Cerebellar cortex (tissue), 1 donor: ENCODE results near the gene SEPTIN10.
"Not testable (repeated sequence)": the region's sequence is repeated elsewhere in the genome, so short reads cannot be mapped to it uniquely, and the experiment has no call there.

Source experiments
- DNase-seq: peaks from one replicate; pipeline ENCODE4 v3.0.0-alpha.2; 2015; ENCODE audit warnings: low spot score

SEPTIN10 gene

GRCh38 chr2:109613922-109614714, at the start of gene SEPTIN10, which contains the start of gene SOWAHC:
Gene SEPTIN10 (minus strand): TSS chr2:109613966. CDS start chr2:109613827, 139 bp downstream.
Gene SOWAHC (plus strand): TSS chr2:109614364. CDS start chr2:109614490, 126 bp downstream.
- peak; percentile 34 for DNase-seq

DNA sequence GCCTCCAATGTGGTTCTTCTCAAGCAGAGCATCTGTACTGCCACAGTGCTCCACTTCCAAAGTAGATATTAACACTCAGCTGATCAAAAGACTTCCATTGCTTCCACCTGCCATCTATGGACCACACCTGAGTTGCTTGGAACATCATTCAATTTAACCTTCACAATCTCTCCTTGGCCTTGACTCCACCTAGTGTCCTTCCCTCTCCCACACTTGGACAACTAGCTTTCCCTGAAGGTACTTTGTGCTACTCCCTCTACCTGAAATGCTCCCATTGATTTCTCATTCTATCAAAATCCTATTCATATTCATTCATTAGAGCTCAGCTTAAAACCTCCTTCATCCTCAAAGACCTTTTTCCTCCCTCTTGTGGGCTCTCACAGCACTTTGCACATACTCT, 49.1 kb upstream of the SEPTIN10 start:
- DNase-seq: no peak

DNA sequence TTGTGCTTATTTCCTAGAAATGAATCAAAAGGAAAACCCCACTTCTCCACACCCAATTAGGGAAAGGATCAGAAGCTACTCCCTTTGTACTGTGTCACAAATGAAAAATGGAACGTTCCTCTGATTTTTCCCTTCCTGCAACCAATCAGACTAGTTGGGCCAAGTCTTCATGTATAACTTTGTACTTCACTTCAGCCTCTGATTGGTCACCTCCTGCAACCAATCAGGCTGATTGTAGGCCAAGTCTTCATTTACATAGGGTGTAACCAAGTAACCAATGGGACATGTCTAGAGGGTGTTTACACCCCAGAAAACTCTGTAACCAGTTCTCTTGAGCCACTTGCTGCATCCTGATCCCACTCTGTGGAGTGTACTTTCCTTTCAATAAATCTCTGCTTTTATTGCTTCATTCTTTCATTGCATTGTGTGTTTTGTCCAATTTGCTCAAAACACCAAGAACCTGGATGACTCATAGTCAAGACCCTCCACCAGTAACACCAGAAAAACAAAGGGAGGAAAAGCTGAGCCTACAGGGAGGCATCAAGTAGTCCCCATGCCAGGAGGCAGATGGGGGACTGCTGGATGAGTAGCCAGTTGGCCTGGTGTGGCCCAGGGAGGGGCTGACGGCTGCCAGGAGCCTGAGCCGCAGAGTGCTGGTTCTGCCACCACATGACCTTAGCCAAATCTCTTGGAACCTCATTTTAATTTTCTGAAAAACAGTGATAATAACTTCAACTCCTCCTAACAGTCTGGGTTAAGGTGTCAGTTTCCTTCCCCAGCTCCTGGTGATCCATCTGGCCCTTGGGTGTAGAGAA, 46.5 kb upstream of the SEPTIN10 start:
- peak; percentile 28 for DNase-seq

- DNase-seq: no peak
Observed at GRCh38 chr2:109659396-109660045, 45.8 kb upstream of the SEPTIN10 start.

DNA sequence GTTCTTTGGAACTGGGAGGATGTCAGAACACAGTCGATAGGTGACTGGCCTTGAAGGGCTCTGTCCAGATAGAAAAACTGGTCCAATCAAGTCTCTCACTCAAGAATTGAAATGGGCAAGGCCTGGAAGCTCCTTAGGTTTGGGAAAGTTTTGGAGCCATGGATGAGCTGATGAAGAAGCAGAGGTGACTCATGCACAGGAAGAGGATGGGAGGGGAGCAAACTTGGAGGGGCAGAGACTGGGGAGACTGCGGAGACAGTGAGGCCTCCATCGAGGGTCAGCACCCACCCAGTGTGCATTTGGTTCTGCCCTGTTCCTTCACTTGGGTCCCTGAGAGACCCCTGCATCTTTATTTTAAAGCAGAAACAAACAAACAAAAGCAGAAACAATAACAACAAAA, 41.5 kb upstream of the SEPTIN10 start:
- no peak for DNase-seq

- no peak for DNase-seq
Observed at GRCh38 chr2:109654326-109655050, 40.7 kb upstream of the SEPTIN10 start.

DNA sequence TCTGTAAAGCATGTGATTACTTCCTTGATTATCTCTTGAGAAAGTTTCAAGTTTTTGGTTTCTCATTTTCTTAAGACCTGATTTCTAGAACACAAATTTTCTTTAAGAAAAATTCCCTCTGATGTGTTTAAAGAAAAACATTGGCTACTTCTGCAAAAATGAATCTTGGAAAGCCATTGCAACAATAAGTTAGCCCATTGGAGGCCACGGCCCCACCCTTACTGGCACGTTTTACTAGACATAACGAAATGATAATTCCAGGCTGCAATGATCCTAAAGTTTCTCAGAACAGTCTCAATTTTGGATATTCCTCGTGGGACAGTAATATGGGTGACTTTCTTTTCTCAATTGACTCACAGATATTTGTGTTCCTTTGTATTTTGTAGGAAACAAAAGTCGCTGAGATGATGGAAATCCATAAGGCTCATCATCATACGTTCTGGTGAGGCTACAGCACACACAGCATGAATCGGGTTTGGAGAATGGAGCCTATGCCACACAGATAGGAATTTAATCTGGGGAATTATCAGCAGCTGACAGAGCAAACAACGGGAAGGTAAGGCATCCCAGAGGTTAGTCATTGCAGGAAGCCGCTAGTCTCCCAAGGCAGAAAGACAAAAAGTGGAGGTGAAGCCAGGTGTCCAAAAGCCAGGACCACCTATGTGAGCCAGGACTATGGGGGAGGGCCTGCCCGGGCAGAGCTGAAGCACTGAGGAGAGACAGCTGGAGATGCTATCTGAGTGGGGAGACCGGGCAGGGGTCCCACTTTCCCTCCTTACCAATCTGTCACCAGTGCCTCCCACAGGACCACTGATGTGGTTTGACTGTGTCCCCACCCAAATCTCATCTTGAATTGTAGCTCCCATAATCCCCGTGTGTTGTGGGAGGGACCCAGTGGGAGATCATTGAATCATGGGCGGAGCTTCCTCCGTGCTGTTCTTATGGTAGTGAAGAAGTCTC, 36.2 kb upstream of the SEPTIN10 start:
- DNase-seq: no peak

DNA sequence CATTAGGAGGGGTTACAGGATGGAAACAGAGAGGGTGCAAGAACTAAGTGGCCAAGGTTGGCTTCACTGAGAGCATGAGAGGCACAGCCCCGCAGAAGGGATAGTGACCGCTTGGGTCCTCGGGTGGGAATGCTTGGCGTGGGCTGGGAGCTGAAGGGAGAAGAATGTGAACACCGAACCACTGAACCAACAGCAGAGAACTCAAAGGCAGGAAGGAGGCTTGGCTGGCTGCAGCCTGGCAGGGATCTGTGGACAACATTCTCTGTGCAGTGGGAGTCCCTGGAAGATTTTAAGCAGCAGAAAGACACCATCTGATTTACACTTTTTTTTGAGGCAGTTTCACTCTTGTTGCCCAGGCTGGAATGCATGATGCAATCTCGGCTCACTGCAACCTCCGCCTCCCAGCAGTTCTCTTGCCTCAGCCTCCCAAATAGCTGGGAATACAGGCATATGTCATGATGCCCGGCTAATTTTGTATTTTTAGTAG, 34.3 kb upstream of the SEPTIN10 start:
- DNase-seq: no peak

- DNase-seq: no peak
Observed at GRCh38 chr2:109647636-109648035, 33.9 kb upstream of the SEPTIN10 start.

DNA sequence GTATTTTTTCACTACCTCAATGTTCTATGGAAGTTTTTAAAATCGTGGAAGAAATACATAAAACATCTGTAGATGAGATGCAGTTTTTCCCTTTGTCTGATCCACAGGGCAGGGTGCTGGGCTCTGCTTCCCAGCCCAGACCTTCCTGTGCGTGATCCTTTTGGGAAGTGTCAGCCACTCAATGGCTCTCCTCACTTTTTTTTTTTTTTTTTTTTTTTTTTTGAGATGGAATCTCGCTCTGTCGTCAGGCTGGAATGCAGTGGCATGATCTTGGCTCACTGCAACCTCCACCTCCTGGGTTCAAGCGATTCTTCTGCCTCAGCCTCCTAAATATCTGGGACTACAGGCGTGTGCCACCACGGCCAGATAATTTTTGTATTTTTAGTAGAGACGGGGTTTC, 33.2 kb upstream of the SEPTIN10 start:
- DNase-seq: no peak

- DNase-seq: no peak
Observed at GRCh38 chr2:109645412-109646184, 31.8 kb upstream of the SEPTIN10 start.

DNA sequence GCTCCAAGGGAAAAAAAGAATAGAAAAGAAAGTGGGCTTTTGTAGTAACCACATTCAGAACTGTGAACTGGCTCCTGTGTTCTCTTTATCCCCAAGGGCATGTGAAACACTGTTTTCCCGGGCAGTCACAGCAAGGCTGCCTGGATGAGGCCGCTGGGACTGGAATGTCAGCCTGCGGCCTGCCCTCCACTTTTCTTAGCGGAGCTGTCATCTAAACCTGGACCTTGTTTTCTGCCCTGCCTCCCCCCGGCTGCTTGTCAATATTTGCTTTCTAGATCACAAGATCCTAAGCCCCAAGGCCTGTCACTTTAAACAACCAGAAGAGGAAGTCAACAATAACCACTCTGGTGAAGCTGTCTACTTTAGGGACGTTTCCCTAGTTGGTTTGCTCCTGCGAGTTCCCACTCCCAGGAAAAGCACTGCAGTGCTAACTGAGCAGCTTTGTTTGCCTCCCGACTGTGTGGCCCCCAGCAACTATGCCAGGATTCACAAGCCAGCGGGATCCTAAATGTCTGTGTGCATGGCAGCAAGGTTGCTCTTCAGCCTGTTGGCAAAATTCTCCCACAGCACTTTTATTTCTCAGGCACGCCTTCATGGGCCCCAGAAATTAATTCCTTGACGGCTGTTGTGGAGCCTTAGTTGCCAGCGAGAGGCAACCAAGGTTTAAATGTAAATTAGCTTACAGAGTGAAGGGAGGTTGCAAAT, 31.0 kb upstream of the SEPTIN10 start:
- DNase-seq: no peak

DNA sequence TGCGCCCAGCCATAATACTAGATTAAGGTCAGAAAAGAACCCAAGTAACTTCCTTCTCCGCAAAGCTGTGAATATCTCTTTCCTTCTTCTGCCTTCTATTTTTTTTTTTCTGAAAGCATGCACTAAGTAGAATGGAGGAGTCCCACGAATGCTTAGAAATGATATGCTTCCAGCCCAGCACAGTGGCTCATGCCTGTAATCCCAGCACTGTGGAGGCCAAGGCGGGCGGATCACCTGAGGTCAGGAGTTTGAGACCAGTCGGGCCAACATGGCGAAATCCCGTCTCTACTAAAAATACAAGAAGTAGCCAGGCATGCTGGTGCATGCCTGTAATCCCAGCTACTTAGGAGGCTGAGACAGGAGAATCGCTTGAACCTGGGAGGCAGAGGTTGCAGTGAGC, 26.2 kb upstream of the SEPTIN10 start:
- not testable (repeated sequence) for DNase-seq

- no peak for DNase-seq
Observed at GRCh38 chr2:109638795-109639194, 25.0 kb upstream of the SEPTIN10 start.

DNA sequence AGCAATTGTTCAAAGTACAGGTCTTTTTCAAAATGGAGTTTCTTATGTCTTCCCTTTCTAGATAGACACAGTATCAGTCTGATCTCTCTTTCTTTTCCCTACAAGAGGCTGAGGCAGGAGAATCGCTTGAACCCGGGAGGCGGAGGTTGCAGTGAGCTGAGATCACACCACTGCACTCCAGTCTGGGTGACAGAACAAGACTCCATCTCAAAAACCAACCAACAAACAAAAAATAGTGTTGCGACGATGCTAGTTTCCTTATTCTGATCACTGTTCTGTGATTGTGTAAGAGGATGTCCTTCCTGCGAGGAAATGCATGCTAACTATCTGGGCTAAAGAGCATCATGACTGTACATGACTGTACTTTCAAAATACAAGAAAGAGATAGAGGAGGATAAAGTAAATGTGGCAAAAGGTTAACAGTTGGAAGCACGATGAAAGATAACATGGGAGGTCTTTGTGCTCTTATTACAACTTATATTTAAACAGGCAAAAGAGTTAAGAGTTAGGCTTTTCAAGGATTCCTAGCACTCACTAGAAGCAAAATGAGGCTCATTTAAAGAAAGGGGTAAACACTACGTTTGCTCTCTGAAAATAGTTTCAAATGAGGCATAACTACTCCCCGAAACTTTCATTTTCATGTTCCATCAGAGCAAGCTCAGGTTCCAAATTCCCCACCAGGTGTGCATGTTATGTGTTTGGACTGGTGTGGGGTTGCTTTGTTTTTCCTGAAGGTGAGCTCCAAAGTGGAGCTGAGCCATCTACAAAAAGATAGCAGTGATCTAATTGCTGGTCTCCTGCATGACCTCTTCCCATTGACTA, 24.2 kb upstream of the SEPTIN10 start:
- no peak for DNase-seq

DNA sequence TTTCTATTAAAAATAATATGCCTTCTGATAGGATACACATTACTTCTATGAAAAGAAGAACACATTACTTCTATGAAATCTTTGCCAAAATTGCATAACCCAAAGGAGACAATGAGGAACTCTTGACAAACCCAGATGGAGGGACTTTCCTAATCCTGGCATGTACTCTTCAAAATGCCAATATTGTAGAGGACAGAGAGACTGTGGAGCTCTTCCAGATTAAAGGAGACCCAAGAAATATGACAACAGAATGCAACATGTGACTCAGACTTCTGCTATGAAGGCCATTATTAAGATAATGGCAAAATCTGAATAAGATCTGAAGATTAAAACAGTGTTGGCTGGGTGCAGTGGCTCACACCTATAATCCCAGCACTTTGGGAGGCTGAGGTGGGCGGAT, 22.6 kb upstream of the SEPTIN10 start:
- no peak for DNase-seq

DNA sequence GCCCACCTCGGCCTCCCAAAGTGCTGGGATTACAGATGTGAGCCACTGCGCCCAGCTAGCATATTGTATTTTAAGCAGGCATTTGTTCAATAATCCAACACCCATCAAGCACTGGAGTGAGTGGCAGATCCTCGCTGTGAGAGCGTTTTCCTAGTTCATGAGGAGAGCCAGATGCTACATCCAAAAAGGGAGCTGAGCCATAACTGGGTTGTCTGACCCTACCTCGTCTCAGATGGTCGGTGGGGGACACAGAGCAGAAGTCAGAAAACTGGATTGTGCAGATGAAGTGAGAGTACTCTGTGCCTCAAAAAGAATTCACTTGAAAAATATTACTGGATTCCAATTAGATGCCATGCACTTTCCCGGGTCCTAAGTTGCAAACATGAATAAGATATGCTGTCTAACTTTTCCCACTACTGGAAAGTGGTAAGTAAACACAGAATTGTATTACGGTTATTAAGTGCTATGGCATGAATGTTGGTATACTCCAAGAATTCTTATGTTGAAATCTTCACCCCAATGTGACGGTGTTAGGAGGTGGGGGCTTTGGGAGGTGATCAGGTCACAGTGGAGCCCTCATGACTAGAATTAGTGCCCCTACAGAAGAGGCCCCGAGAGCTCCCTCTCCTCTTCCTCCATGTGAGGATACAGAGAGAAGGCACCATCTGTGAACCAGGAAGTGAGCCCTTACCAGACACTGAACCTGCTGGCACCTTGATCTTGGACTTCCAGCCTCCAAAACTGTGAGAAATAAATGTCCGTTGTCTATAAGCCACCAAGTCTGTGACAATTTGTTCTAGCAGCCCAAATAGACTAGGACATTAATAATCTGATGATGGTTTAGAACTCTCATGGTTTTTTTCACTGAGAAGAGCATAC, 21.9 kb upstream of the SEPTIN10 start:
- DNase-seq: no peak
